VCaP (cell line): ENCODE data around the gene CITED4.

ENCODE experiments used
- H3K27ac ChIP-seq: fragments of 450-650 bp; 2 replicates; pipeline ENCODE4 v1.5.1; 2017
- TF ChIP-seq, protein P1 (sequence below): fragments of 450-650 bp; conservative IDR thresholded peaks from 2 replicates; pipeline ENCODE4 v1.5.1; 2017; ENCODE audit warnings: mild to moderate bottlenecking, moderate library complexity

The CITED4 gene

DNA sequence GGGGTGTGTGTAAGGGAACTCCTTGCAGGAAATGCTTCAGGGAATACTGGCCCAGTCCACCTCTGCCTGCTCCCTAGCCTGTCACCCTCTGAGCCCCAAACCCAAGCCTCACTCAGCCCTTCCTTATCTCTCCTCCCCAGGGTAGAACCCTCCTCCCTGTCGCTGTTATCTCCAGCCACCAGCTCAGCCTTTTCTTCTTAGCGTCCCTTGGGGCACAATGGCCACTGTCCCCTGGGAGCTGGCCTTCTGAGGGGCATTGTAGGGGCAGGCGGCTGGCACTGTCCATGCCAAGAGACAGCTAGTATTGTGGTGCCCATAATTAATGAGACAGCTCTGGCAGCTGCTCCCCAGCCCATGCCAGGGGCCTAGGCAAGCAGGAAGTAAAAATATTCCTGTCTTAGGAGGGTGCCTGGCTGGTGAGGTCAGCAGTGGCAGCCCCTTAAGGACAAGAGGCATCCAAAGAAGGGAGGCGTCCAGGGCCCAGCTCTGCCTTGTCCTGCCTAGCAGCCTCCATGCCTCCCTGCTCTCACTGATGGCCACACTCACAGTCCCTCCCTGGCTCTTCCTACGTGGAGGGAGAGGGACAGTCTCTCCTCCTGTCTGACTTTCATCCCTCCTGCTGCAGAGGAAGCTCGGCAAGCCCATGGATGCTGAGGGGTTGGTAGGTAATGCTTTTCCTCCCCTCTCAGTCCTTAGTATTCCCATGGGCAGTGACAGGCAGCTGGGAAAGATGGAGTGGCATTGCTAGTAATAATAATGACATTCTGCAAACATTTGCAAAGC, 41.1 kb downstream of the CITED4 start:
- TF ChIP-seq, protein P1, sequence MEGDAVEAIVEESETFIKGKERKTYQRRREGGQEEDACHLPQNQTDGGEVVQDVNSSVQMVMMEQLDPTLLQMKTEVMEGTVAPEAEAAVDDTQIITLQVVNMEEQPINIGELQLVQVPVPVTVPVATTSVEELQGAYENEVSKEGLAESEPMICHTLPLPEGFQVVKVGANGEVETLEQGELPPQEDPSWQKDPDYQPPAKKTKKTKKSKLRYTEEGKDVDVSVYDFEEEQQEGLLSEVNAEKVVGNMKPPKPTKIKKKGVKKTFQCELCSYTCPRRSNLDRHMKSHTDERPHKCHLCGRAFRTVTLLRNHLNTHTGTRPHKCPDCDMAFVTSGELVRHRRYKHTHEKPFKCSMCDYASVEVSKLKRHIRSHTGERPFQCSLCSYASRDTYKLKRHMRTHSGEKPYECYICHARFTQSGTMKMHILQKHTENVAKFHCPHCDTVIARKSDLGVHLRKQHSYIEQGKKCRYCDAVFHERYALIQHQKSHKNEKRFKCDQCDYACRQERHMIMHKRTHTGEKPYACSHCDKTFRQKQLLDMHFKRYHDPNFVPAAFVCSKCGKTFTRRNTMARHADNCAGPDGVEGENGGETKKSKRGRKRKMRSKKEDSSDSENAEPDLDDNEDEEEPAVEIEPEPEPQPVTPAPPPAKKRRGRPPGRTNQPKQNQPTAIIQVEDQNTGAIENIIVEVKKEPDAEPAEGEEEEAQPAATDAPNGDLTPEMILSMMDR: no peak
- H3K27ac ChIP-seq: no peak overlapping the region

DNA sequence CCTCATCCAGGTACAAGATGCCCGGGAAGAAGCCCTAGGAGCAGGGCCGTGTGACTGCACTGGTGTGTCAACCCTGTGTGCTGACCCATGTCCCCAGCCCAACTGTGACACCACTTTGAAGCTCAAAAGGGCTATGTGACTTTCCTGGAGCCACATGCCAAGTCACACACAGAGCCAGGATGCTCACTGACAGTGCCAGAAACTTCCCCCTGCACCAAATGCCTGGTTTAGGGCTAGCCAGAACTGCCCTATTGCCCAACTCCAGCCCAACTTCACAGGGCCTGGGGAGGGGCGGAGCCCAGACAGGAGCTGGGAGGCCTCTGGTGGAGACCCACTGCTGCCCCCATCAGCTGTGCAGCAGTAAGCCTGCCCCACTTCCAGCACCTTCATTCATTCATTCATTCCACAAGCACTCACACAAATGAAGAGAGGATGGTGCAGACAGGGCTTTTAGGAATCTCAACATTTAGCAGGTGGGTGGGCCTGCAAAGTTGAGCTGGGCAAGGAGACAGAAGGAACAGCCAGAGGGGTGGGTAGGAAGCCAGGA, 41.8 kb downstream of the CITED4 start:
- no peak overlapping the region for H3K27ac ChIP-seq
- TF ChIP-seq, protein P1: no peak

DNA sequence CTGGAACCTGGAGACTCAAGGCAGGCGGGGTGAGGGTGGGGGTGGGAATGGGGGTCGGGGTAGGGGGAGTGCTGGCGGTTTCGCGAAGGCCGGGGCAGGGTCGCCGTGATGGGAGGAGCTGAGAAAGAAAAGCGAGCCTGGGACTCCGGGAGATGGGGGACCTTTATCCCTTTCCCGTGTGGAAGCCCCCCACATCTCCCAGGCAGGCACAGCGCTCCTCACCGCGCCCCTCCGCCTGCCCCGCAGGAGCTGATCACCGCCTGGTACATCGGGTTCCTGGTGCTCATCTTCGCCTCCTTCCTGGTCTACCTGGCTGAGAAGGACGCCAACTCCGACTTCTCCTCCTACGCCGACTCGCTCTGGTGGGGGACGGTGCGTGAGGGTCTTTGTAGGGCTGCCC, 43.1 kb downstream of the CITED4 start:
- no peak overlapping the region for H3K27ac ChIP-seq
- TF ChIP-seq, protein P1: no peak

DNA sequence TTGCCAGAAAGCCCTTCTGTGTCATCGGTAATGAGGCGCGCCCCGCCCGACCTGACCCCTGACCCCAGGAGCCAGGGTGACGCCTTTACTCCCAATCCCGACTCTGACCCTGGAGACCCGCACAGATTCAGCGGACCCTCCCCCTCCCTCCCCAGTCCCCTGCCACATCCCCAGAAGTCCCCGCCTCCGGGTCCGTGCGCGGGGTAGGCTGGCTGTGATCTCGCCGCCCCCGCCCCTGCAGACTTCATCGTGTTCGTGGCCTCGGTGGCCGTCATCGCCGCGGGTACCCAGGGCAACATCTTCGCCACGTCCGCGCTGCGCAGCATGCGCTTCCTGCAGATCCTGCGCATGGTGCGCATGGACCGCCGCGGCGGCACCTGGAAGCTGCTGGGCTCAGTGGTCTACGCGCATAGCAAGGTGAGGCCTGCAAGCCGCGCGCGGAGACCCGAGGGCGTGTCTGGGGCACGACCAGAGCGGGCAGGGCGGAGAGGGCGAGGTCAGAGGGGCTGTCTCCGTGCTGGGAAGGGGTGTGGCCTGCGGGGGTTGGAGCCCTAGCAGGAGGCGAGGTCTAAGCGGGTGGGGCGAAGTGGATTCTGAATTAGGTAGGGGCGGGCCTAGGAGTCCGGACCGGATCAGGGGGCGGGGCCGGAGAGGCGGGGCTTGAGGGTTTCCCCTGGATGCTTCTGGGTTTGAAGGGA, 43.8 kb downstream of the CITED4 start:
- TF ChIP-seq, protein P1: no peak

DNA sequence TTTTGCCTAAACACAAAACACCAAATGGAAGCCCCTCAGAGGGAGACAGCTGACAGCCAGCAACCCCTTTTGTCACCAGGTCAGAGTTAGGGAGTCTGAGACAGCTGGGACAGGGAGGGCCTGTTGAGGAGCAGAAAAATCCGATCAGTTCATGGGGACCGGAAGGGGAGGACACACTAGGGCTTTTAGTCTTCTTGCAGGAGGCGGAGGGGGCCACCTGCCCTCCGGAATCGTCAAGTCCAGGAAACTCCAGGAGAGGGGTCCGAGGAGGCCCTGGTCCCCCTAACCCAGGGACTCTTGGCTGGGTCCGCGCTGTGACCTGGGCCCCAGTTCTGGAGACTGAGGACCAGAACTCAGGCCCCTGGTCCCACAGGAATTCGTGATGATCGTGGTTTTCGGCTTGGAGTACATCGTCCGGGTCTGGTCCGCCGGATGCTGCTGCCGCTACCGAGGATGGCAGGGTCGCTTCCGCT, 44.3 kb downstream of the CITED4 start:
- TF ChIP-seq, protein P1: no peak
- no peak overlapping the region for H3K27ac ChIP-seq

More for the DNA sequence above, 43.8 kb downstream of the CITED4 start:
- no peak overlapping the region for H3K27ac ChIP-seq

DNA sequence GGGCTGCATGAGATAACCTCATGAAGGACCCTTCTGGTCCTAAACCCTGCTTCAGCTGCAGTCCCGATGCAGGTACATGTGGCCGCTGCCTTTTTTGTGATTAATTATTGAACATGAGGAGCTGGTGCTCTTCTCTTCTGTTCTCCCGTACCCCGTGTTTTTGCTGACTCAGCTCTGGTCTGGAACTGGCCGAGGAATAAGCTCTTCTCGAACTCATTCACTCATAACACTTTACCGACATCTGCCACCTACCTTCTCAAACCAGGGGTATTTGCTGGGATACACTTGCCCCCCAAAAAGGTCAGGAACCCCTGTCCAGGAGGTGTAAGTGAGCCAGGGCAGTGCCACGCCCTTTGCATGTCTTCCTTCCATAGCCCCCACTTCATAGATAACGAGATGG, 46.7 kb downstream of the CITED4 start:
- H3K27ac ChIP-seq: no peak overlapping the region
- TF ChIP-seq, protein P1: no peak
